HG02588 (cell line): ENCODE measurements around the gene ZDHHC11B.
"Not testable (repeated sequence)": the region's sequence is repeated elsewhere in the genome, so short reads cannot be mapped to it uniquely, and the experiment has no call there.

Experiments
- ATAC-seq: cut with Tn5 transposase; IDR thresholded peaks from one replicate; pipeline ENCODE4 v1.9.1; 2021; ENCODE audit warnings: mild to moderate bottlenecking, moderate library complexity; ENCODE audit not compliant: unreplicated experiment

Gene ZDHHC11B

DNA sequence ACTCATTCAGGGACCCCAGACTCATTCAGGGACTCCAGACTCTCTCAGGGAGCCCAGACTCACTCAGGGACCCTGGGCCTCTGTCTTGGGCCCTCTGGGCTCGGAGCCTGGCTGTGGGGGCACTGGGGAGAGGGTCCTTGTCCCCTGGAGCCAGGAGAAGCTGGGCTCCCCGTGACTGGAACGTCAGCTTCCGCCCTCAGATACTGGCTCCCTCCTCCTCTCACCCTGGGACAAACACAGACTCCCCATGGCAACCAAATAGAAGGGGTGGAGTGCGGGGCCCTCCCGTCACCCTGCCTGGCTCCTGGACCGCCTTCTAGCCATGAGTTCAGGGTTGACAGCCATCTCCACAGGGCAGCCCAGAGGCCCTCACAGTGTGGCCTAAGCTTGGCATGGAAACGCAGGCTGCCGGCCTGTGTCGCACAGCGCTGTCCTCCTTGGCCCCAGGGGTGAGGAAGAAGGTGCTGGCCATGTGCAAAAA is 27.6 kb downstream of the ZDHHC11B start:
- ATAC-seq, result no peak

DNA sequence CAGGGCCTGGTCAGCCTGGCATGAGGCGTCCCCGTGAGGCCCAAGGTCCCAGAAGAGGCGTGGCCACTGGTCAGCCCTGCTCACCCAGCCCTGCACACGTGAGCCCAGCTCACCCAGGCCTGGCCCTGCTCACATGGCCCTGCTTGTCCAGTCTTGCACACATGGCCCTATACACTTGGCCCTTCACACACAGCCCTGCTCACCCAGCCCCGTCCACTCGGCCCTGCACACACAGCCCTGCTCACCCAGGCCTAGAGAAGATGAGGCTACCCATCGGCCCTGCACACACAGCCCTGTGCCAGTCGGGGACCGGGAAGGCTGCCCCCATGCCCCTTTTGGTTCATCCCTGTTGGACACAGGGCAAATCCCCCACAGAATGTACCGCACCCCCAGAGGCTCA is 28.4 kb downstream of the ZDHHC11B start:
- no peak for ATAC-seq

DNA sequence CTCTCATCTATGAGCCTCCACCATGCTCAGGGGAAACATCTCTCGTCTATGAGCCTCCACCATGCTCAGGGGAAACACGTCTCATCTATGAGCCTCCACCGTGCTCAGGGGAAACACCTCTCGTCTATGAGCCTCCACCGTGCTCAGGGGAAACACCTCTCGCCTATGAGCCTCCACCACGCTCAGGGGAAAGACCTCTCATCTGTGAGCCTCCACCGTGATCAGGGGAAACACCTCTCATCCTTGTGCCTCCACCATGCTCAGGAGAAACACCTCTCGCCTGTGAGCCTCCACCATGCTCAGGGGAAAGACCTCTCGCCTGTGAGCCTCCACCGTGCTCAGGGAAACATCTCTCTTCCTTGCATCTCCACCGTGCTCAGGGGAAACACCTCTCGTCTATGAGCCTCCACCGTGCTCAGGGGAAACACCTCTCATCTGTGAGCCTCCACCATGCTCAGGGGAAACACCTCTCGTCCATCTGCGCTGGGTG is 30.3 kb downstream of the ZDHHC11B start:
- not testable (repeated sequence) for ATAC-seq

DNA sequence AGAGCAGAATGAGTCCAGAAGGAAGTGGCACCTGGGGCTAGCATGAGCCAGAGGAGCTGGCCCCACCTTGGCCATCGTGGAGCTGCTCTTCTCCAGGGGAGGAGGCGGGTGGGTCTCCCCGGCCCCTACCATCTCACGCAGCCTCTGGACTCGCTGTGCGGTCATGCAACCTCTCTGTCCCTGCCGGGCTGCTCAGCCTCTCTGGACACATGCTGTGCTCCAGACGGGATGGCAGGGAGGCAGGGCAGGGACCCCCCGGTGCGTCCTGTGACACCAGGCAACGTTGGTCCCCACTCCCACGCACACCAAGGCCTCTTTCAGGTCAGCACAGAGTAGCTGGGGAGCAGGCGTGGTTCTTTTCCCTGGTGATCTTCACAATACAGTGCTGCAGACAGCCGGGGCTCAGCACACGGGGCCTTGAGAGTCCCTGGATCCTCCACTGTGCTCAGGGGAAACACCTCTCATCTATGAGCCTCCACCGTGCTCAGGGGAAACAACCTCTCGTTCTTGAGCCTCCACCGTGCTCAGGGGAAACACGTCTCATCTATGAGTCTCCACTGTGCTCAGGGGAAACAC is 30.9 kb downstream of the ZDHHC11B start:
- not testable (repeated sequence) for ATAC-seq

DNA sequence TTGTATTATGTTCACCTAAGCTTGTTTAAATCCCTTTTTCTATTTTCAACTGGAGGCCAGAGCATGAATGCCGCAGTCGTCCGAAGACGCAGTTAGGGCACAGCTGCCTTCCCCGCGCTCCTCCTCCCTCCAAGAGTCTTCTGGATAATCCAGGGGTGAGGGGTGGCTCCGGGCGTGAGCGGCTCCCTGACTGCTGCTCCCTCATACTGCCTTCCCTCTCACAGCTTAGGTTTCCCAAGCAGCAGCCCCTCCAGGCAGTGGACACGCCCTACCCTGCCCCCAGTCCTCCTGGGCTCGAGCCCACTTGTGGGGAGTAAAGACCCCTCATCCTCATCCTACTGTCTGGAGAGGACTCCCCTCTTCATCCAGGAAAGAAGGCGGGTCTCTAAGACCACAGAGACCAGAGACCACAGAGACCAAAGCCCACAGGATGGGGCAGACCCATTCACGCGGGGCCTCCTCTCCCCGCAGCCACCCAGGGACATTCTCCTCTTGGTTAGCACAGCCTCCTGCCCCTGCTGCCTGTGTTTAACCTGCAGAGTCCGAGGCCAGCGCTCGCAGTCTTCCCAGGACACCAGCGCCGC is 31.9 kb downstream of the ZDHHC11B start:
- ATAC-seq, result not testable (repeated sequence)

DNA sequence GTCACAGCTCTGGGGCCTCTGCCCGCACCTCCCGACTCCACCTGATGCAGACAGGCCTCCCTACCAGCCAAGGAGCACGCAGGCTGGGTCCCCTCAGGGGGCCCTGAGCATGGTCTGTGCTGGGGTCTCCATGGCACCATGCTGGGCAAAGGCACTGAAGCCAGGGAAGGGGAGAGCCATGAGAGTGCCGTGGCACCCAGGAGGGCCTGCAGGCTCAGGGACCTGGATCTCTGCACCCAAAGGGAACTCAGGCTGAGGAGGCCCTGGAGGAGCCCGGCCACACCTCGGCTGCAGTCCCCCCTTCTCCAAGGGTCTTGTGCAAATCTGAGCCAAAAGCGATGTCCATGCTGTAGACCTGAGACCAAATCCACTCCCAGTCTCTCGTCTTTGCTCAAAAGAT is 32.5 kb downstream of the ZDHHC11B start:
- not testable (repeated sequence) for ATAC-seq

DNA sequence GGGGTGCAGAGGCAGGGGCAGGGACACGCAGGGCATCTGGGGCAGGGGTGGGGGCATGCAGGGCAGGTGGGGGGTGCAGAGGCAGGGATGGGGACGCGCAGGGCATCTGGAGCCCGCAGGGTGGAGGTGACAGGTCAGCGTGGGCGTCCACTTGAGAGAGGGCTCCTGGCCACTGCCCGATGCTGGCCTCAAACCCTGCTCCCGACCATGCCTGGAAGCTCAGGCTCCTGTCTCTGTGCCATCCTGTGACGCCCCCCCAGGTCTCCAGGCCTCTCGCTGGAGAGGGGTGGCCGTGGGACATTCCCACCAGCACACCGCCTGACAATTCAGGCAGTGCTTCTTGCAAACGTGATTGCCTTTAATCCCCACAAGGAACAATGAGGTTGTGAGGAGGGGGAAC is 33.0 kb downstream of the ZDHHC11B start:
- ATAC-seq, result no peak

DNA sequence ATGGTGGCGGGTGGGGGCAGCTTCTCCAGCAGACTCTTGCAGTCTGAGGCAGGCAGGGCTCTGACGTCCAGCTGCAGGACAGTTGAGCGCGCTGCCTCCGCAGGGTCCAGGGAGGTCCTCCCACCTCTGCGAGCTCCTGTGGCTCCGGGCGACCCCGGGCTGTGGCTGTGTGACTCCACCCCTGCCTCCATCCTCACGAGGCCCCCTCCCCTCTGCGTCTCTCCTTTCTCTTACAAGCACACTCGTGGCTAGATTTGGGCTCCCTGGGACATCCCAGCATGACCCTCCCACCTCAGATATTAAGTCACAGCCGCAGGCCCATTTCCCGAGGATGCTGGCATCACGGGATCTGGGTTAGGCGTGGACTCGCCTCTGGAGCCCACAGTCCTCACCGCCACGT is 34.3 kb downstream of the ZDHHC11B start:
- not testable (repeated sequence) for ATAC-seq

DNA sequence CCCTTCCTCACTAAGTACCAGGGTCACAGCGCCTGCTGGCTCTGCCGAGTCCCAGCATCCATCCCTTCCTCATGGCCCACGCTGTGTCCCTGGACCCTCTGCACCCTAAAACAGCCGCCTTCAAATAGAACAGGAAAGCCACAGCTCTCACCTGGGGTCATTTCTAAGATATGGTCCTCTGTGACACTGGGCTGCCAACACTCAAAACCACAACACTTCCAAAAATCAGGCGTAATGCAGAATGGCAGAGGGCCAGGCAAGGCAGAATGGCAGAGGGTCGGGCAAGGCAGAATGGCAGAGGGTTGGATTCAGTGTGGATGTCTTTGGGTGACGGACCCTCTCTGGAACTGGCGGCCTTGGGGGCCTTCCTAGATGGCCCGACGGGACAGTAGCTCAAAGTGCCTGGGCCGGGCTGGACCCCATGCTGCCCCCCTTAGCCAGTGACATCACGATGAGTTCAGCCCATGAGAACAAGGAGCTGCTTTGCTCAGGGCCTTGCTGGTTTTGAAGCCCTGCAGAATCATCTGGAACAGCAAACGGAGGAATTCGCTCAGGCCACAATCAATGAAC is 35.3 kb downstream of the ZDHHC11B start:
- no peak for ATAC-seq

DNA sequence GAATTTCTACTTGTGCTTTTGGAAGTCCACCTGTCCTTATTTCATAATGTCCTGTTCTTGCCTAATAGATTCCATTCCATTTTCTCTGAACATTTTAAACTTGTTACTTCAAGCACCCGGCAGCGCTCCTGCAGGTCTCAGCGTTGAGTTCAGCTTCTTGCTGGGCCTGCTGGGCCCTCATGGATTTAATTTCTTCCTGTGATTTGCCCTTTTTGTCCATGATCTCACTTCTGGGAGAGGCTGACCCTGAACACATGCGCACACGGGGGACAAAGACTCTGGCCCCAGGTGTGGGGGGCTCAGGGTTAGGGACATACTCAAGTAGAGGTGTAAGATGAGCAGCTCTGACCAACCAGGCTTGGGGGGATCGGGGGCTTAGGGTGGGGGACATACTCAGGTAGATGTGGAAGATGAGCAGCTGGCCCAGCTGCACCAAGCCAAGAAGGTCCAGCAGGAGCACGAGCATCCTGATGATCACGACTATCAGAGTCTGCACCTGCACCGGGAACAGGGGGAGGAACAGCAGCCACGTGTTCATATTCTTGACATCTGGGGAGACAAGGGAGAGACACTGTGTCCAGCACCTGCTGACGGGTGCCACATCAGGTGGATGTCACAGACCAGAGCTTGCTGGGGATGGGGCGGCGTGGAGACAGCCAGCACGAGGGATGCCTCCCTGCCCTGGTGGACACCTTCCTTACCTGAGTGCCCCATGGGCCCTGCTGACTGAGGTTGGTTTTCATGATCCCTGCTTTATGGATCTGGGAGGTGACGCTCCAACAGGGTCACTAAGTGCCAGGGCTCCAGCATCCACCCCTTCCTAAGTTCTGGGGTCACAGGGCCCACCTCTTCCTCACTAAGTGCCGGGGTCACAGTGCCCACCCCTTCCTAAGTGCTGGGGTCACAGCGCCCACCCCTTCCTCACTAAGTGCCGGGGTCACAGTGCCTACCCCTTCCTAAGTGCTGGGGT is 36.2 kb downstream of the ZDHHC11B start:
- ATAC-seq, result not testable (repeated sequence)

DNA sequence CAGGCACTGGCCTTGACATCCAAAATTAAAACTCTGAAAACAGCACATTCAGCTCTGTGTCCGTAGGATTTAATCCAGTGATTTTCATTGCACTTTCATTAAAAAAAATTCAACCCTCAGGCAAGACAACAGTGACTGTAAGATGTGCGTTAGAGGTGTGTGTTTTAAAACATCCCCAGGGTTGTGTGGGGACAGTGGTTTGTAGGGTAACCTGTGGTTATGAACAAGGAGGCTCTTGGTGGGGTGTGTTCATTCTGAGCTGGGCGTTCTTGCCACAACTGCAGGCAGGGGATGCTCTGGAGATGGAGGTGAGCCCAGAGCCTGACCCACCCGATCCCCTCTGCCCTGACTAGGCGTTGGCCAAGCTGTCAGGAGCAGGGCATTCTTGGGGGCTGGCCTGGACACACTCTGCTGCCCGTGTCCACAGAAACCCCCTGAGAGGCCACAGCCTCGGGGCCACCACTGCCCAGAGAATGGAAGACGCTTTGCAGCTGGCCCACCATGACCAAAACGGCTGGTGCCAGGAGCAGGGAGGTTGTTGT is 37.2 kb downstream of the ZDHHC11B start:
- ATAC-seq, result not testable (repeated sequence)

DNA sequence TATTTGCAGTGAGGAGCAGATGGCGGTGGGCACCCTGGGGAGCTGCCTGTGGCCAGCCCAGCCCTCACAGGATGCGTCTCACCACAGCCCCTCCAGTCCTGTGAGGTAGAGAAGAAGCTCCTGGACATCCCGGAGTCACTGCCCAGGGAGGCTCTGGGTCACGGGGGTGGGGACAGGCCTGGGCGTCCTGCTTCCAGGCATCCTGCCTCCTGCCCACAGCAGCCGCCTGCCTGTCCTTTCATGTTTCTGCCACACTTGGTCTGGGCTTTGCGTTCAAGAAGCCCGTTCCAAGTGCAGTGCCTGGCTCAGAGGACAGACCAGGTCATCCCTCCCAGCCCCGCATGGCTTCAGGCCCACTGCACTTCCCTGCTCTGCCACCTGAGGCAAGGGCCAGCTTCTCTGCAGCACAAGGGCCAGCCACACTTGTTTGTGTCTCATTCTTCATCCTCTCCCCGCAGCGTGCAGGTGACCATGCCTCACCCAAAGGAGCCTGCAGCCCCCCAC is 38.2 kb downstream of the ZDHHC11B start:
- ATAC-seq, result no peak

DNA sequence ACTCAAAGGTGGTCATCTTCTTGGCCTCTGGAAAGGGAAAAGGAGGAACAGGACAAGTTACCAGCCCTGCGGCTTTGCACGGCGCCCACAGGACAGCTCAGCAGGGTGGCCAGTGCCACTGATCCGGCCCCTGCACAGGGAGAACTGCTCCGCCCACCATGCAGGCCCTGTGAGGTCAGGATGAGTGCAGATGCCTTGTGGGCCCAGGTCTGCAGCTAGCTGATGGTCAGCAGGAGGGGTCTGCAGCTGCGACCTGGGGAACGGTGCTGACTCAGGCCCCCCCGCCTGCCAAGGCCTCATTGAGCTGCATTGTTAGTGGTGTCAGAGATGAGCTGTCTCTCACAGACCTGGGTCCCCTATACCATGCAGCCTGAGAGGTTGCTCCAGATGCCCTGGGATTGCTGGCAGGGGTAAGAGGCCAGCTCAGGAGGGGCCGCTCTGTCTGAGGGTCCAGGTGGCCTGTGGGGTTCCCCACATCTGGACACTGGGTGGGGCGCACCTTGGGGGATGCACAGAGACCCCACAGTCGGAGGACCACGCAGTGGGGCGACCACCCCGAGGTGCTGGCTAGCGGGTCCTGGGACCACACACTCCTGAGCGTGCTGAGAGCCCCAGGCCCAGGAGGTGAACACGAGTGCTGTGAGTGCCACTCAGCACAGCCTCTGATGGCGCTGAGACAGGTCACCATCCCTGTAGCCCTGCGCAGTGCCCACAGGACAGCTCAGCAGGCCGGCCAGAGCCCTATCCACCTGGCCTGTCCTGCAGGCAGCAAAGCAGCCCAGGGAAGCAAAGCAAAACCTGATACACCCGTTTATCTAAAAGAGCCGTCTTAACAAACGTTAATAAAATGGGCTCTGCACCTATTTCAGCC is 39.0 kb downstream of the ZDHHC11B start:
- ATAC-seq, result not testable (repeated sequence)

DNA sequence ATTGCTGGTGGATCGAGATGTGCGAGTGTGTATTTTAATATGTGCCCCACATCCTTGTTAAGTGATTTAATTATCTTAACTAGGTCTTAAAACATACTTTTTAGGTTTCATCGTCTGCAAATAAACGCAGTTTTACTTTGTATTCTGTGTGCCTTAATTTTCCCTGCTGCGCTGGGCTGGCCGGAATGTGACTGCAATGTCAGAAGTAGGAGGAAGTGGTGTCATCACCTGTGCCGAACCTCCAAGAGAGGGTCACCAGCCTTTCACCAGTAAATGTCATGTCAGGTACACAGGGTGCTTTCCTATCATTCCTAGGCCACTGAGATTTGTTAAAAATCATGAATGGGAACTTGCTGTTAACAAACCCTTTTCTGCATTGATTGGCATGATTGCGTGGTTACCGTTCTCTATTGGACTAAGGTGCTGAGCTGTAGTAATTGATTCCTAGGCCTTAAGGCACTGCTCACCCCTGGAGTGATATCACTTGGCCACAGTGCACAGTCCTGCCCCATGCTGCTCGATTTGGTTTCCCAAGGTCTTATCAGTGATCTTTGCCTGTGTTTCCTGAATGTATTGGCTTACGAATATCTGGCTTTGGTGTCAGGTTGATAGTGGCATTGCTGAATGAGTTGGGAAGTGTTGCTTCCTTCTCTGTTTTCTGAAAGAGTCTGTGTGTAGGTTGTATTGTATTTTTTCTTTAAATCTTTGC is 40.7 kb downstream of the ZDHHC11B start:
- not testable (repeated sequence) for ATAC-seq

DNA sequence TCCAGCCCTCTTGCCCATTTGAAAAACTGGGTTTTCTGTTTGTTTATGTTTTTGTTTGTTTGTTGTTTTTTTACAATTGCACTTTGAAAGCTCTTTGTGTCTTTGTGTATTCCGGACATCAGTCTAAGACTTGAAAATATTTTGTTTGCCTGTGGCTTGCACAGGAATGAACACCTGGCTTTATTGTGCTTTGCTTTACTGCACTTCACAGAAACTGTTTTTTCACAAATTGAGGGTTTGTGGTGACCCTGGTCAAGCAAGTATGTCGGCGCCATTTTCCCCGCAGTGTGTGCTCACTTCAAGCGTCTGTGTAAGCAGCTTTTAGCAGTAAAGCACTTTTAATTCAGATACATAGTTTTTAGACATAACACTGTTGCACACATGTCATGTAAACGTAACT is 42.3 kb downstream of the ZDHHC11B start:
- not testable (repeated sequence) for ATAC-seq

DNA sequence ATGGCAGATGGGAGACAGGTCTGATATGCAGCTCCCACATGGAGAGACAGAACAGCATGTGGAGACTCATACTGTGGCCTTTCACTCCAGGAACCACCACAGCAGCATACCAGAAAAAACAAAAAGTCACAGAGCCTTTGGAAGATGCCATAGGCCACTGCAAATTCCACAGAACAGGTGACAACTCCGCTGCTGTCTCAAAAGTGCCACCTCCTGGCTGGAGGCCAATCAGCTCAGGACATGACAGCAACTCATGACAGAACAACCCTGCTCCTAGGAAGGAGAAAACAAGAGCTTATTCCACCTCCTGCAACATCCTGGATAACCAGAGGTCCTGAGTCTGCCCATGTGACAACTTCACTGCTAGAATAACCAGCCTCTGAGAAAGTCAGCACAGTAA is 50.4 kb downstream of the ZDHHC11B start:
- ATAC-seq, result not testable (repeated sequence)

DNA sequence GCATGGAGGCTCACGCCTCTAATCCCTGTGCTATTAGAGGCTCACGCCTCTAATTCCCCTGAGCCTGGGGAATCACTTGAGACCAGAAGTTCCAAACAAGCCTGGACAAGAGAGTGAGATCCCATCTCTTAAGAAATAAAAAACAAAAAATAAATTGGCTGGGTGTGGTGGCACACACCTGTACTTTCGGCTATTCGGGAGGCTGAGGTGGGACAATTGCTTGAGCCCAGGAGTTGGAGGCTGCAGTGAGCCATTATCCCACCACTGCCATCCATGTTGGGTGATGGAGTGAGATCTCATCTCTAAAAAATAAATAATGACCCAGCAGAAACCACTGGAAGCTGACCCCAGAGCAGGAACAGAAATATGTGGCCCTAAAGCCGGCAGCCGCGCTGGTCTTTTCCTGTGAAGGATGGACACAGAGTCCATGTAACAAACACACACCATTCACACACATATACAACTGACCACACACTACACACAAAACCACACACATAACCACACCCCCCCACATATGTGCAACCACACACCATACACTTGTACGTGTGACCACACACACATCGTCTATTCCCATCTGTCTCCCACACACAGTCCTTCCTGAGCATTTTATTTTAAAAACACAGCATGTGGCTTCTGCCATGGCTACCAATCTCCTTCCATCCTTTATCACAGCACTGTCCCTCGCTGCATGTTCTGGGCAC is 51.6 kb downstream of the ZDHHC11B start:
- ATAC-seq, result not testable (repeated sequence)

DNA sequence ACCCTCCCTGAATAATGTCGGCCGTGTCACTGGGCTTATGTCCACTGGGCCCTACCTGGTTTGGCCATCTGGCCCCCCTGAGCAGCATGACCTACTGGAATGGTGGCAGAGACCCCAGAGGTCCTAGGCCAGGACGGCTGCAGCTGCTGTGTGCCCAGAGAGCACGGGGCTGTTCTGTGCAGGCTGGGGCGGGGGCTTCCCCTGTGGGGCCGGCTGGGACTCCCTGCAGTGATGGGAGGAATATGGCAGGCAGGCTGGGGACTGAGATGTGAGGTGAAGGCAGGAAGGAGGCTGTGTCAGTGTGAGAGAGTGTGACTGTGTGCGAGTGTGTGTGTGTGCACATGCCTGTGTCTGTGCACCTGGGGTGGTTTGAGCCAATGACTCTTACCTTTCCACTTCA is 55.3 kb downstream of the ZDHHC11B start:
- ATAC-seq, result not testable (repeated sequence)
